Tibial nerve (tissue), 4 donors: ENCODE results near the gene RPL35.

Source experiments
- EP300 ChIP-seq, 2 donors: sonication (generic); formaldehyde crosslinking; IDR thresholded peaks; one replicate each; pipeline ENCODE4 v1.6.1; 2017; ENCODE audit warnings: antibody characterized with exemption in 2 of 2, mild to moderate bottlenecking in 1 of 2
- POLR2A ChIP-seq, 2 donors: fragments of 450-650 bp; IDR thresholded peaks; one replicate each; pipeline ENCODE4 v1.6.1; 2017; ENCODE audit warnings: antibody characterized with exemption in 2 of 2, mild to moderate bottlenecking in 2 of 2, moderate library complexity in 2 of 2
- TF ChIP-seq, protein P1 (sequence below), 5 experiments: fragments of 200-600 bp in 3 of 5; fragments of 450-650 bp in 2 of 5; sonication (generic) in 3 of 5; IDR thresholded peaks; one replicate each; pipeline ENCODE4 v1.5.1; 2016 to 2019; ENCODE audit warnings: antibody characterized with exemption in 5 of 5, mild to moderate bottlenecking in 3 of 5, moderate library complexity in 2 of 5

DNA sequence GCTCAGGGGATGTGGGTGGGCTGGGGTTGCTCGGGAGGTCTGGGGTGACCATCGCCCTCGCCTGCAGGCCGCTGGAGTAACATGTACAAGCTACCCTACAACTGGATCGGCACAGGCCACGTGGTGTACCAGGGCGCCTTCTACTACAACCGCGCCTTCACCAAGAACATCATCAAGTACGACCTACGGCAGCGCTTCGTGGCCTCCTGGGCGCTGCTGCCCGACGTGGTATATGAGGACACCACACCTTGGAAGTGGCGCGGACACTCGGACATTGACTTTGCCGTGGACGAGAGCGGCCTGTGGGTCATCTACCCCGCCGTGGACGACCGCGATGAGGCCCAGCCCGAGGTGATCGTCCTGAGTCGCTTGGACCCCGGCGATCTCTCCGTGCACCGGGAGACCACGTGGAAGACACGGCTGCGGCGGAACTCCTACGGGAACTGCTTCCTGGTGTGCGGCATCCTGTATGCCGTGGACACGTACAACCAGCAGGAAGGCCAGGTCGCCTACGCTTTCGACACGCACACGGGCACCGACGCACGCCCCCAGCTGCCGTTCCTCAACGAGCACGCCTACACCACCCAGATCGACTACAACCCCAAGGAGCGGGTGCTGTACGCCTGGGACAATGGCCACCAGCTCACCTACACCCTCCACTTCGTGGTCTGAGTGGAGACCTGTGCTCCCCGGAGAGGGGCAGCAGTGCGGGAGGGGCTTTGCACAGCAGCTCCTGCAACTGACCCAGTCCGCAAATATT is 51.8 kb downstream of the RPL35 start:
- TF ChIP-seq, protein P1, sequence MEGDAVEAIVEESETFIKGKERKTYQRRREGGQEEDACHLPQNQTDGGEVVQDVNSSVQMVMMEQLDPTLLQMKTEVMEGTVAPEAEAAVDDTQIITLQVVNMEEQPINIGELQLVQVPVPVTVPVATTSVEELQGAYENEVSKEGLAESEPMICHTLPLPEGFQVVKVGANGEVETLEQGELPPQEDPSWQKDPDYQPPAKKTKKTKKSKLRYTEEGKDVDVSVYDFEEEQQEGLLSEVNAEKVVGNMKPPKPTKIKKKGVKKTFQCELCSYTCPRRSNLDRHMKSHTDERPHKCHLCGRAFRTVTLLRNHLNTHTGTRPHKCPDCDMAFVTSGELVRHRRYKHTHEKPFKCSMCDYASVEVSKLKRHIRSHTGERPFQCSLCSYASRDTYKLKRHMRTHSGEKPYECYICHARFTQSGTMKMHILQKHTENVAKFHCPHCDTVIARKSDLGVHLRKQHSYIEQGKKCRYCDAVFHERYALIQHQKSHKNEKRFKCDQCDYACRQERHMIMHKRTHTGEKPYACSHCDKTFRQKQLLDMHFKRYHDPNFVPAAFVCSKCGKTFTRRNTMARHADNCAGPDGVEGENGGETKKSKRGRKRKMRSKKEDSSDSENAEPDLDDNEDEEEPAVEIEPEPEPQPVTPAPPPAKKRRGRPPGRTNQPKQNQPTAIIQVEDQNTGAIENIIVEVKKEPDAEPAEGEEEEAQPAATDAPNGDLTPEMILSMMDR (IDR thresholded peaks at IDR 0.05), result no peak
- TF ChIP-seq POLR2A (IDR thresholded peaks at IDR 0.05) (no peak), EP300 (IDR thresholded peaks at IDR 0.05) (no peak)
